Activated naive CD4-positive, alpha-beta T cell treated with anti-CD3 and anti-CD28 coated beads, Interleukin-2, amount 10 ng/mL, durations not matched to agents 7 days and 5 days (primary cell): Measurements from ENCODE around the gene GRM1.

Experiments
- CTCF ChIA-PET: fragments of 350-600 bp; sonication (Branson Sonifier 250); formaldehyde crosslinking; loops from one replicate; lab custom pipeline; 2021; ENCODE audit warnings: antibody characterized with exemption; lab: Charles Lee
- DNase-seq: peaks from one replicate; pipeline ENCODE4 v3.0.0-alpha.2; 2020
- H3K27ac Mint-ChIP-seq: one replicate; pipeline ENCODE4 v1.8.0; 2021; ENCODE audit warnings: mild to moderate bottlenecking, moderate library complexity, mixed read lengths
- H3K27me3 Mint-ChIP-seq: one replicate; pipeline ENCODE4 v1.8.0; 2021; ENCODE audit warnings: mild to moderate bottlenecking, mixed read lengths
- H3K36me3 Mint-ChIP-seq: one replicate; pipeline ENCODE4 v1.8.0; 2021; ENCODE audit warnings: mixed read lengths
- H3K4me1 Mint-ChIP-seq: one replicate; pipeline ENCODE4 v1.8.0; 2021; ENCODE audit warnings: mixed read lengths
- H3K4me3 Mint-ChIP-seq: one replicate; pipeline ENCODE4 v1.8.0; 2021; ENCODE audit warnings: mild to moderate bottlenecking, moderate library complexity, mixed read lengths
- H3K9me3 Mint-ChIP-seq: one replicate; pipeline ENCODE4 v1.8.0; 2021; ENCODE audit warnings: mixed read lengths

The GRM1 gene

DNA sequence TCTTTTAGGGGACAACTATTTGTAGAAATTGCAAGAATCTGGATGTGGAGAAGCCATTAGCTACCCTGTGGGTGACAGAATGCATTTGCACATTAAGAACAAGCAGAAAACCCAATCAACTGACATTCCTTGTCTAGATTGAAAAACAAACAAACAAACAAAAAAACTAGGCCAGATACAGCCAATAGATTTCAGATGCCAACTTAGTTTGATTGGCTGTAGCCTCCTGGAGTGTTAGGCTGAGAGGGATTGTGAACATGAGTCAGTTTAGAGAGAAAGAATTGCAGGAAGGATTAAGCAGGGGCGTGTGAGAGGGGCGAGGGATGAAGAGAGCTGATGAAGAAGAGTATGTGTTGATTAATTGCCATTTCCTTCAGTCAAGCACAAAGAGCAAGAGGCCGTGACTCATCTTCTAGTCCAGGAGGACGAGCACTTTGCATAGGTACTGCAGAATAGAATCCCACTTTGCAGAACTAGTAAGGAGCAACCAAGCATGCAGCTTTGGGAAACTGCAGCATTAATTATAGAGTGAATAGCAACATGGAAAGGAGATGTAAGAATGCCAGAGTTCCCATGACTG lies 326.7 kb downstream of the GRM1 start:
- H3K27ac Mint-ChIP-seq, result no peak overlapping the region
- CTCF ChIA-PET, result no interaction called here
- H3K27me3 Mint-ChIP-seq, result no peaks in the 10 kb centered on the region
- H3K4me1 Mint-ChIP-seq, result no peaks in the 10 kb centered on the region
- H3K36me3 Mint-ChIP-seq, result no peaks in the 10 kb centered on the region
- no peak for DNase-seq
- no peak overlapping the region for H3K4me3 Mint-ChIP-seq
- no peaks in the 10 kb centered on the region for H3K9me3 Mint-ChIP-seq

DNA sequence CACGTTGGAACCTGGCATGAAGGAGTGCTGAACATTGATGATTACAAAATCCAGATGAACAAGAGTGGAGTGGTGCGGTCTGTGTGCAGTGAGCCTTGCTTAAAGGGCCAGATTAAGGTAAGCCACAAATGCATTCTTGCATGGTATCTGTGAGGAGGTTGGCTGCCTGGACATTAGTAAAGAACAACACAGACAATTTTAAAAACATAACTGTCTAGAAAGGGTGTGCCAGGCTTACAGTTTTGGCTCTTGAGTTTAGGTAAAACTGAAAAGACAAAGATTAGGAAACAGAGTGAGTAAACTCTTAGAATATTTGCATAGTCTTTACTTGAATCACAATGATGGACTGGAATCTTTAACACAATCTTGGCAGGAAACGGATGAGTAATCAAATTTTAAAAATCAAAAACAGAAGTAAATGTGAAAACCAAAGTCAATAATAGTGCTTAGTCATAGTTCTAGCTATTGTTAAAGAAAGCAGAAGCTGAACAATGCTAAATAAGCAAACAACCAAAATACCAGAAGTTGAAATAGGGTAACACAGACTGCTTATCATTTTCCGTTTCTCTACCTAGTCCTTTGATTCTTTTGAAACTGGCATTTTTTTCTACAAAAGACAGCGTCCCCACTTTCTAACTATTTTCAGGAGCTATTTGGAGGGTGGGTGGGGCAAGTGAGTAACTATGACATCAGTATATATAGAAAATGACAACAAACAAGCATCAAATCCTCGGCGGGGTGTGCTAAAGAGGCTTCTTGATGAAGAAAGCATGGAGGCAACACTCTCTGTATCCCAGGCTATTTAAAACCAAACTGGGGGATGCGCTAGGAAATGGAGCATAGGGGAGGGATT lies 328.9 kb downstream of the GRM1 start:
- Mint-ChIP-seq H3K4me1 (no peaks in the 10 kb centered on the region), H3K36me3 (no peaks in the 10 kb centered on the region), H3K9me3 (no peaks in the 10 kb centered on the region), H3K4me3 (no peak overlapping the region), H3K27ac (no peak overlapping the region), H3K27me3 (no peaks in the 10 kb centered on the region)
- no peak for DNase-seq
- CTCF ChIA-PET, result no interaction called here

DNA sequence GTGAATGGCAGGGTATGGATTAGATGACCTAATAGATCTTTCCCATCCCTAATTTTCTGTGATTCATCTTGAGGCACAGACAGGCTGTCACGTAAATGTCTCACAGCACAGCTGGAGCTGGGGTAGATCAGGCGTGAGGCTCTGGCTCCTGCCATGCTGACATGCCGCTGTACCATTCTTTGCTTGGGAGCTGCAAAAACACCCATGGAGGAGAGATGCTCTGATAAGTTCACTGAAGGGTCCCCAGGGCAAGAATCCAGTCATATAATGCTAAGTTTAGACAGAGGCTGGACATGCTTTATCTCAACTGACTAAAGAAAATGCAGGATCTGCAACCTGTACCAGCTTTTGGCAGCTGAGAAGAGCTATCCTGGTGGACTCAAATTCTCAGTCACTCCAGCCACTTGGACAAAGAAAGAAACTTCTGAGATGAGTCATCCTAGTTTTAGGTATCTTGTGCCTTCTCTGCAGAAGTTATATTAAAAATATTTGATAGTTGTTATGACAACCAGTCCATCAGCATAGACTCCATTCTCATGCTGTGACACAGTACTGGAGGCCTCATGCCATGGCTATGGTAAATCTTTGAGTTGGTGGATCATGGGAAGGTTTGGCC lies 329.7 kb downstream of the GRM1 start:
- Mint-ChIP-seq H3K27ac (no peak overlapping the region), H3K4me1 (no peaks in the 10 kb centered on the region), H3K4me3 (no peak overlapping the region), H3K27me3 (no peaks in the 10 kb centered on the region), H3K9me3 (no peaks in the 10 kb centered on the region), H3K36me3 (no peaks in the 10 kb centered on the region)
- CTCF ChIA-PET, result no interaction called here
- no peak for DNase-seq

DNA sequence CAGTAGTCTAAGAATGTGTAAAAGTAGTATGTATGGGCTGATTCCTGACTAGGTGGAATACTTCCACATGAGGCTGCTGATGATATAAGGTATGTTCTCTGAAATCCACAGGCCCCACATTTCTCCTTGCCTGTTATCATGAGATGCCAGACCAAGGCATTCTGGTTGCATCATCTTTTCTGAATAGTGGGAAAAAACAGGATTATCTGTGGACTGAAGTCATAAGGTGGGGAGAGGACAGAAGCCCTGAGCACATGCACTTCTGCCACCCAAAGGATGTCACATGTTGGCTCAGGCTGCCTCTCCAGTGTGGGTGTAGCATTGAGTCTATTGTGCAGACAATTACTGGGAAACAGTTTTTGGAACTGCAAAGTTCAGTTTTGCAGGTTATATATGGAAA lies 330.3 kb downstream of the GRM1 start:
- Mint-ChIP-seq H3K36me3 (no peaks in the 10 kb centered on the region), H3K27me3 (no peaks in the 10 kb centered on the region), H3K9me3 (no peaks in the 10 kb centered on the region), H3K4me3 (no peak overlapping the region), H3K4me1 (no peaks in the 10 kb centered on the region), H3K27ac (no peak overlapping the region)
- DNase-seq, result no peak
- CTCF ChIA-PET, result no interaction called here

GRCh38 chr6:146361128-146361924 lies 332.5 kb downstream of the GRM1 start:
- Mint-ChIP-seq H3K27ac (no peak overlapping the region), H3K9me3 (no peaks in the 10 kb centered on the region), H3K4me3 (no peak overlapping the region), H3K36me3 (no peaks in the 10 kb centered on the region), H3K27me3 (no peaks in the 10 kb centered on the region), H3K4me1 (no peaks in the 10 kb centered on the region)
- CTCF ChIA-PET, result no interaction called here
- DNase-seq, result no peak

DNA sequence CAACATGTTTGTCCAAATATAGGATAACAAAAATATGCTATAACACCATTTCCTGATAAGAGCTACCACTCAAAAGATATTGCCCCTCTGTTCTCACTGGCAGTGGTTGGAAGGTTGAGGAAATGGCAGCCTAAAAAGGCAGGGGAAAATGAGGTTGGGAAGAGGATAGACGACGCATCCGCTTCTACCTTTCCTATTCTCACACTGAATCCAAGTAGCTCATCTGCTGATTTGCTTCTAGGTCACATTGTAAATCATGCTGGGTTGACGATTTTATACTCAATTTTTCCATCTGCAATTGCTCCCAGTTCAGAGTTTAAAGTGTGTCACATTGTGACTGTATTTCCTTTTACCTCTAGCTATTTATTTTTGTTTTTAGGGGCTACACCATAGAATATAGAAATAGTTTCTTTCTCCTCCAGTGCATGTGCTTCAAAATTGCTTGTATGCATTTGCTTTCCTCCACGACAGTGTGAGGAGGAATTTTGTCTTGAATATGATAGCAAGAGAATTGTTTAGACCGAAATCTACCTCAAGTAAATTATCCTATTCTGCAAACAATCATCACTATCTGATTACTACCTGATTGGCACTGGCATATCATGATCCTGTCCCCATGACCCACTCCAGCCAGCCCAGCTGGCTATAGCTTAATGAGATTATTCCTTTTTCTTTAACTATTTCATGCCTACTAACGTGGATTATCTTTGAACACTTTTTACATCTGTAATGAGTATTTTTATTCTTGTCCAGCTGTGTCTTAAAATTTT lies 335.2 kb downstream of the GRM1 start:
- H3K4me1 Mint-ChIP-seq, result no peaks in the 10 kb centered on the region
- DNase-seq, result no peak
- no peaks in the 10 kb centered on the region for H3K36me3 Mint-ChIP-seq
- no peak overlapping the region for H3K27ac Mint-ChIP-seq
- no peak overlapping the region for H3K4me3 Mint-ChIP-seq
- CTCF ChIA-PET, result no interaction called here
- H3K9me3 Mint-ChIP-seq, result no peaks in the 10 kb centered on the region
- no peaks in the 10 kb centered on the region for H3K27me3 Mint-ChIP-seq

DNA sequence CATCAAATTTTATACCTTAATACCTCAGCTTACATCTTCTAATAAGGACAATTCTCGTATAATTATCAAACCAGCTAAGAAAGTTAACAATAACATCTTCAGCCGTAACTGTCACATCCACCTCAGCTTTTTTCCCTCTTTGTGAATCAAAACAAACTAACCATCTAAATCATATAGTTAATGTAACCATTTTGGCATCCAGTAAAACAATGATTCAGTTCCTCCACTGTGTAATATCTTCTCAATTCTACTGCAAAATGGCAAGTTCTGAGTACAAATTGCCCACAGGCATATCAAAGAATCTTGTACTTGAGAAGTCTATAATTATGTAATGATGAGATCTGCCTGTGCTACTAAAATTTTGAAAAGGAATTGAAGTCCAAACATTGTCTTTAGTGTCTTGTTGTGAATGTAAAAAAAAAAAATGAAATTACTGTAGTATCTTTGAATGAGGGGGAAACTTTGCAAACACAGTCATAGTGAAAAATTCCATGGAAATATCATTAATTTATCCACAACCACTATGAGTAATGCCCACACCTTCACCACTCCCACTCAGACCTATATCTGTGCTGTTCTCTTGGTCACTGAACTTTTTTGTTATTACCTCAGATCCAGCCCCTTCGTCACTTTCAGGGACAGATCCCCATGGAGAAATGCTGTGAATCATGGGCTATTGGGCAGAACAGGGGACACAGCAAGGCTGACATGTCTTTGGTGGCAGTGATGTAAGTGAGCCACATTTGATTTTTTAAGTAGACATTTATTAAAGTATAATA lies 336.1 kb downstream of the GRM1 start:
- Mint-ChIP-seq H3K36me3 (no peaks in the 10 kb centered on the region), H3K4me3 (no peak overlapping the region), H3K27me3 (no peaks in the 10 kb centered on the region), H3K27ac (no peak overlapping the region), H3K9me3 (no peaks in the 10 kb centered on the region), H3K4me1 (no peaks in the 10 kb centered on the region)
- DNase-seq, result no peak
- CTCF ChIA-PET, result no interaction called here

GRCh38 chr6:146367061-146367460 lies 338.2 kb downstream of the GRM1 start:
- H3K4me1 Mint-ChIP-seq, result no peaks in the 10 kb centered on the region
- H3K27ac Mint-ChIP-seq, result no peak overlapping the region
- CTCF ChIA-PET, result no interaction called here
- H3K36me3 Mint-ChIP-seq, result no peaks in the 10 kb centered on the region
- H3K27me3 Mint-ChIP-seq, result no peaks in the 10 kb centered on the region
- no peak overlapping the region for H3K4me3 Mint-ChIP-seq
- H3K9me3 Mint-ChIP-seq, result peaks cover 5% of the 10 kb centered on the region
- no peak for DNase-seq

- Mint-ChIP-seq H3K9me3 (peaks cover 6% of the 10 kb centered on the region), H3K4me3 (no peak overlapping the region), H3K27ac (no peak overlapping the region), H3K36me3 (no peaks in the 10 kb centered on the region), H3K27me3 (no peaks in the 10 kb centered on the region), H3K4me1 (no peaks in the 10 kb centered on the region)
- CTCF ChIA-PET, result no interaction called here
- no peak for DNase-seq
Measured at GRCh38 chr6:146369866-146370265, 341.0 kb downstream of the GRM1 start.

GRCh38 chr6:146381486-146381885 lies 352.6 kb downstream of the GRM1 start:
- DNase-seq, result no peak
- Mint-ChIP-seq H3K4me3 (no peak overlapping the region), H3K4me1 (no peaks in the 10 kb centered on the region), H3K36me3 (no peaks in the 10 kb centered on the region), H3K9me3 (no peaks in the 10 kb centered on the region), H3K27me3 (no peaks in the 10 kb centered on the region), H3K27ac (no peak overlapping the region)
- CTCF ChIA-PET, result no interaction called here

DNA sequence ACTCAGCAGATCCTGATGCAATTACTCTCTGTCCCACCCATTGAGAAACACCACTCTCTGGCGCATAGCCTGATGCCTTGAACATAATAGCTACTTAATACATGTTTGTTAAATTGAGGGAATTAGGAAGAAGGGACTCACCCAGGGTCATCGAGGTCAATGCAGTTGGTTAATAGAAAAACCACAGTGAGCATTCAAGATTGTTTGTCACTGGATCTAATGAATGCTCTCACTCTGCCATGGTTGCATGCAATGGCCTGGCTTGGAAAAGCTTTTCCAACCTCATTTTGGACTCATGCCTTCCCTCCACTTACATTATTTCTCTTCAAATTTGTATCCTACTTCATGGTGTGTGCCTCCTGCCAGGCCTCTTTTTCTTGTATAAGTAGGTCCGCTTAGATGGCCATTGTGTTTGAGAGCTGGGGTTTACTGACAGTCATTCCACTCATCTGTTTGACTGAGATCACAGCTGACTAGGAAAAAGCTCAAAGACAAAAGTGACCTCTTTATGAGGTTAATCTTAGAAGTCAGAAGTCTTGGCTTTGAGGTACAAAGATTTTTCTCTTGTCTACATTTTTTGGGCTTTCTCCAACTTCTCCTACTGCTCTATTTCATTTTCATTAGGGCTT lies 360.0 kb downstream of the GRM1 start:
- Mint-ChIP-seq H3K27ac (no peak overlapping the region), H3K9me3 (no peaks in the 10 kb centered on the region), H3K4me3 (no peak overlapping the region), H3K36me3 (no peaks in the 10 kb centered on the region), H3K4me1 (no peaks in the 10 kb centered on the region), H3K27me3 (no peaks in the 10 kb centered on the region)
- no peak for DNase-seq
- CTCF ChIA-PET, result no interaction called here

DNA sequence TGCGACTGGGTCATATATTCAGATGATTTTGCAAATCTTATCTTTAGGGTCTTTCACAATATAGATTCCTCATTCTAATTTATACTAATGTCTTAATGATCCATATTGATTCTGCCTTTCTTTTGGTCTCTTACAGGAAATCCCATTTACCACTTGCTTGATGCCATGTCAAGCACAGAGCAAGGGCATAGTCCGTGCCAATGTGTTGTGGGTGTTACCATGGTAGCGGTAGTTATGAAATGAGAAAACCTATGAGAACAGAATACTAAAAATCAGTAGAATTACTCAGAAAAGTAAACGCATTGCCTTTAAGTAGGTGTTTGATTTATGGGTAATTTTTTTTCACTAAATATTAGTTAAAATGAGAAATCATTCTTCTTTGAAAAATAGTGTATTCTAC lies 360.9 kb downstream of the GRM1 start:
- Mint-ChIP-seq H3K36me3 (no peaks in the 10 kb centered on the region), H3K4me1 (no peaks in the 10 kb centered on the region), H3K4me3 (no peak overlapping the region), H3K27me3 (no peaks in the 10 kb centered on the region), H3K27ac (no peak overlapping the region), H3K9me3 (no peaks in the 10 kb centered on the region)
- no peak for DNase-seq
- CTCF ChIA-PET, result no interaction called here

DNA sequence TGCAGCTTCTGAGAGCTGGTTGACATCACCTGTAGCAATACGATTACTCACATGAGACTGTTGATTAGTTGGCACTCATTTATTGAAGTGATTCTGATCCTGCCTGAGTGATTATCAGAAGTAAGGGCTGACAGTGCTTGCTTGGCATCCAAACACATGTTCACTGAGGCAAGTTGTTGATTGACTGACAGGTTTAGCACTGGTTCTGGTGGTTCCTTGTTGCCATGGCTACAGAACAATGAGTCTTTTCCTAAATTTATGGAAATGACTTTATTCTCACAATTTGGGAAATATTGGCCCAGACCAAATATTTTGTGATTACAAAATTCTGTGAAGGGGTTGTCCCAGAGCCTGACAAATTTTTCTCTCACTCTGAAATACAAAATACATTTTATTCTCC lies 368.8 kb downstream of the GRM1 start:
- CTCF ChIA-PET, result no interaction called here
- Mint-ChIP-seq H3K4me1 (no peaks in the 10 kb centered on the region), H3K9me3 (no peaks in the 10 kb centered on the region), H3K27ac (no peak overlapping the region), H3K4me3 (no peak overlapping the region), H3K36me3 (no peaks in the 10 kb centered on the region), H3K27me3 (no peaks in the 10 kb centered on the region)
- no peak for DNase-seq
